Fibroblast of skin of scalp (primary cell): ENCODE data around the gene INPPL1.

Source experiments
- DNase-seq: peaks from one replicate; pipeline ENCODE4 v3.0.0-alpha.2; 2013

Gene INPPL1

DNA sequence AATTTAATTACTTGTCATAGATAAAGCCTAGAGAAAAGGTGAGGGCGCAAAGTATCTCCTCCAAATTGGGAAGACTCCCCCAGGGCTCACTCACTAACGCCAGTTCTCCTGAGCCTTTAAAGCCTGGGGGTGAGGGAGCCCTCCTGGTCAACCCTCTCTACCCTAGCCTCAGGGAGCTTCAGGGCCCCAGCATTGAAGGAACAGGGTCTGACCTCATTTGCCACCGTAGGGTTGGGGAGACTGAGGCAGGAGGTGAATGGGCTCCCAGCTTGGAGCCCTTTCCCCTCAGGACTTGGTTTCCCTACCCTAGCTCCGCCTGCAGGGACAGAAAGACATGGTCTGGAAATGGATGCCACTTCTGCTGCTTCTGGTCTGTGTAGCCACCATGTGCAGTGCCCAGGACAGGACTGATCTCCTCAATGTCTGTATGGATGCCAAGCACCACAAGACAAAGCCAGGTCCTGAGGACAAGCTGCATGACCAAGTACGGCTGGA, 6.3 kb upstream of the INPPL1 start:
- no peak for DNase-seq

DNA sequence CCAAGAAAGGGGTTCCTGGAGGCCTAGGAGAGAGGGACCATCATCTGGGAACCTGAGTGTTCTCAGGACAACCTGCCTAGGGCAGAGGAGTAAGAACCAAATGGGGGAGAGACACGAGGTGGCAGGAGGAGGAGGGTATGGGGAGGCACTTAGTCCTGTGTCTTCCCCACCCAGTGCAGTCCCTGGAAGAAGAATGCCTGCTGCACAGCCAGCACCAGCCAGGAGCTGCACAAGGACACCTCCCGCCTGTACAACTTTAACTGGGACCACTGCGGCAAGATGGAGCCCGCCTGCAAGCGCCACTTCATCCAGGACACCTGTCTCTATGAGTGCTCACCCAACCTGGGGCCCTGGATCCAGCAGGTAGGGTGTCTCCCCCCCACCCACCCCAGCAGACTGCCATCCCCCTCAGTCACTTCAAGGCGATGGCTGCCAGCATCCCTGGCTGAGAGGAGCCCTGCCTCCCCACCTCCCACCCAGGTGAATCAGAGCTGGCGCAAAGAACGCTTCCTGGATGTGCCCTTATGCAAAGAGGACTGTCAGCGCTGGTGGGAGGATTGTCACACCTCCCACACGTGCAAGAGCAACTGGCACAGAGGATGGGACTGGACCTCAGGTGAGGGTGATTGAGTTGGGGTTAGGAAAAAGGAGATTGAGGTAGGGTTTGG, 3.7 kb upstream of the INPPL1 start:
- no peak for DNase-seq

DNA sequence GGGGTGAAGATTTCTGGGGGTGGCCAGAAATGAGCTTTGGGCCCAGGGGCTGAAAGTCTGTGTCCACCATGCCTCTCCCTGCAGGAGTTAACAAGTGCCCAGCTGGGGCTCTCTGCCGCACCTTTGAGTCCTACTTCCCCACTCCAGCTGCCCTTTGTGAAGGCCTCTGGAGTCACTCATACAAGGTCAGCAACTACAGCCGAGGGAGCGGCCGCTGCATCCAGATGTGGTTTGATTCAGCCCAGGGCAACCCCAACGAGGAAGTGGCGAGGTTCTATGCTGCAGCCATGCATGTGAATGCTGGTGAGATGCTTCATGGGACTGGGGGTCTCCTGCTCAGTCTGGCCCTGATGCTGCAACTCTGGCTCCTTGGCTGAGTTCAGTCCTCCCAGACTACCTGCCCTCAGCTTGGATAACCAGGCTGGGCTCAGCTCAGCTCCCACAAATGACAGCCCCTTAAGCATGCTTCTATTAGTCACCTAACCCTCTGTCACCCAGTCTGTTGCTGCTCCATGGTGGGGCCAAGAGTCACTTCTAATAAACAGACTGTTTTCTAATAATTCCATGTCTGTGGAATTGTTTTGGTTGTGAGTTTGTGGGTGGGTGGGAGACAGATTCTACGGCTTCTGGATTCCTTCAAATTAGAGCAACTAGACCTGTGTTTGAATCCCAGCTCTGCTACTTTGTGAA, 3.0 kb upstream of the INPPL1 start:
- DNase-seq = no peak

DNA sequence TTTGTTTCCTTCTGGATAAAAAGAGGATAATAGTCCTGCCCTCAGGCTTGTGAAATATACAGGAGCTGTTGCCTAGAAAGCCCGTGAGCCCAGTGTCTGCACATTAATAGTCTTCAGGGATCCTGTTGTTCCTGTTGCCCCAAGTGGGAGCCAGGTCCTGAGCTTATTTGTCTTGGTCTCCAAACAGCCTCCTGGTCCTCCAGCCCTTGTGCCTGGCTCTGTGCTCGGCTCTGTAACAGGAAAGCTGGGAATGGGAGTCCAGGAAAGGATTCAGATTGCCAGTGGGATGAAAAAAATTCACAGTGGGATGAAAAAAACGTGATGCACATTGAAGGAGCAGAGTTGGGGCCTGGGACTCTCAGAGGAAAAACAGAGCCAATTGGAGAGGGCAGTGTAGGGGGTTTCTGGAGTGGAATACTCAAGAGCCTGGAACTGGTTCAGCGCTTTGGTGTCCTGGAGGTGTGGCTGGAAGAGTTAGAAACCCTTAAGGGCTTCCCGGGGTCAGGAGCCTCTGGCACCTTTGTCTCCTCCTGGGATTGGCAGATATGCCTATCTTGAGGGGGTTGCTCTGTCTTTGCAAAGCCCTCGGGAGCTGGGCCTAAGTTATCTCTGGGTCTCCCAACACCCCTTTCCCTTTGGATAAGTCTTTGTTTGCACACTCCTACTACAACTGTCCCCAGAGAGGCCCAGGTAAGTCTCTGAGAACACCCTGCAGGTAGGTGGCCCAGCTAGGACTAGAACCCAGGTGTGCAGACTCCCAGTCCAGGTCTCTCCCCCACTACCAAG, 2.3 kb upstream of the INPPL1 start:
- no peak for DNase-seq

DNA sequence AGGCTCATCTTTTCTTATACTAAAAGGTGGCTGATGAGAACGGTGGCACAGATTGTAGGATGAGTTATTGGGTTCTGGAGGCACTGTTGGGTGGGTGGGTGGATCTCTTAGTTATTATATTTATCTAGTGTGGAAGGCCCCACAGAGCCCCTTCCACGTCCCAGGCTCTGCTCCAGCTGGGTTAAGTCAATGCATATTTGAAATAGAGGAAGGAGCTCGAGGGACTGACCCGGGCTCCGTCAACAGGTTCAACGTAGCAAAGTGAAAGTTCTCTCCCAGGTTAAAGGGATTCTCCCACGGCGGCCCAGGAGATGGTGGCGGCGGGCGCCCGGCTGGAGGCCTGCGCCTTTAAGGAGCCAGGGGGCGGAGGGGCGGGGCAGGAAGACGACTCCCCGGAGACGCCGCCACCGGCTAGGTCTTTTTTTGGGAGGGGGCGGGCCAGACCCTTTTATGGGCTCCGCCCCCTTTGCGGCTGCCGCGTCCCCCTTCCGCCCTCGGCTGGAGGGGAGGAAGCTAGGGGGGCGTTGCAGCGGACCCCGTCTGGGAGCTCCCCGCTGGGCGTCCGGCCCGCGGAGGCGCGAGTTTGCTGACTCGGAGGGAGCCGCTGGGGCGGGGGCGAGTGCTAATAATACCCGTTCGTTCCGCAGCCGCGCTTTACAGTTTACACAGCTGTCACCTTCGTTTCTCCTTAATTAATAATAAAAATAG, 1.5 kb upstream of the INPPL1 start:
- DNase-seq = peak; percentile 95

DNA sequence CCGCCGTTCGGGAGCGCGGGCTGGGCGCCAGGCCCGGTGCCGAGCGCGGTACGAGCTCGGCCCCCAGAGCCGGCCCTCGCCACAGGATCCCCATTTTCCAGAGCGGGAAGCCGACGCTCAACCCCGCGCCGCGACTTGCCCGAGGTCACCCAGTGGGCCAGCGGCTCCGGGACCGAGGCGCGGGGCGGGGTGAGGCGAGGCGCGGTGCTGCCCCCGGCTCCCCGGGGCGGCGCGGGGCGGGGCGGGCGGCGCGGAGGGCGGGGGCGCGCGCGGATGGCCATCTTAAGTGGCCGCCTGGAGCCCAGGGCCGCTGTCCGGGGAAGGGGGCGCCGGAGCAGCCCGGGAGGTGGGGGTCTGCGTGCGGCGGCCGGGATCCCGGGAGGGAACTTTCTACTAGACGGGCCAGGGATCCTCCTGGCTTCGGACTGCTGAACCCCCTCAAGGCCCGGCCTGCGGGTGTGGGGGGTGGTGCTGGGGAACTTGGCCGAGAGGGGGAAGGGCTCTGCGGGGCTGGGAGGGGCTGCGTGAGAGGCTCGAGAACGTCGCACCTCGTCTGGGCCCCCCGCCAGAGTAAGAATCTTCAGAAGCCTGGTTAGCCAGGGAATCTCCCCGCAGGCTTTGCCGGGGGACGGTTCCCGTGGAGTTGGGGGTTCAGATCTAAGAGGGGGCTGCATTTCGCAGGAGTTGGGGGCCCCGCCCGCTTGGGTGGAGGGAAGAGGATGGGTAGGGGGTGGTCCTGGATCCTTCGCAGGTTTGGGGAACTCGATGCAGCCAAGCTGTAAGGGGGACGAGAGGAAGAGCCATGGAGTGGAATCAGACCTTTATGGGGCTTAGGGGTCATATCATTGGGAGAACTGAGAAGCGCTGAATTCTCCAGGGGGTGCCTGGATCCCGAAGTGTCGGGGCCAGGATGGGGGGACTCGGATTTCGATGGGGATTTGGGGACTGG, 678 bp upstream of the INPPL1 start:
- peak; percentile 74 for DNase-seq

DNA sequence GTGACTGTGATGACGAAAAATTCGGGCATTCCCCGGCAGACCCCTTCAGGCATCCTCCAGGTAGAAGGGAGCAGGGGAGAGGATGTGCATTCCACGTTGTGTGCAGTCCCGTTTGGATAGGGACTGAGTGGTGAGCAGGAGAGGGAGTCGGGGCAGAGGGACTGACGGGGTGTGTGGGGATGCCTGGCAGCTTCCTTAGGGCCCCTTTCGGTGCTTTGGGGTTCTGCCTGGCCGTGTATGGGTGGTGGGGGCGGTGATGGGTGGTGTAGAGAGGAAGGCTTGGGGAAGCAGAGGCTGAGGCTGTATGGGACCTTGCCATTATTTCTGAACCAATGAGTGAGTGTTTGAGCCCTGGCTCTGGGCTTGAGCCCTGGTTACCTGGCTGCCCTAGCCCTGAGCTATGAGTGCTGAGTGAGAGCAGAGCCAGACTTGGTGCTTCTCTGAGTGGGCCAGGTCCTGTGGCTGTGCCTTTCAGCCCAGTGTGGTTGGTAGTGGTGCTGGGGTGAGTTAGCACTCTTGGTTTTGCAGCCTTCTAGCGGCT, 914 bp downstream of the INPPL1 start:
- DNase-seq = no peak

DNA sequence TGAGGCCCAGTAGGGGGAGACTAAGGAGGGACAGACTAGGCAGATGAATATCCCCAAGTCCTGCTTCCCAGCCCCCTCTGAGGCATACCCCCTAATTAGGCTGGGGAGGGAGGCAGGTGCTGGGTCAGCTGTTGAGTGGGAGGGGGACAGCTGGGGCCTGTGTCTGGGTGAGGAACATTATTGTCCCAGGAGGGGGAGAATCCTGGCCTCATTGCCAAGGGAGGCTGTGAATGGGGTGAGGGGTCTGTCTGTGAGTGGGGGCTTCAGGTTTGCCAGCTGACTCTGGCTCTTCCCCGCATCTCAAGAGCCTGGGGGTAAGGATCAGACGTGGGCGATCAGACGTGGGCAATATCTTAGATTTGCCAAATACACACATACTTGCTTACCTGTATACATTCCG, 2.1 kb downstream of the INPPL1 start:
- no peak for DNase-seq

DNA sequence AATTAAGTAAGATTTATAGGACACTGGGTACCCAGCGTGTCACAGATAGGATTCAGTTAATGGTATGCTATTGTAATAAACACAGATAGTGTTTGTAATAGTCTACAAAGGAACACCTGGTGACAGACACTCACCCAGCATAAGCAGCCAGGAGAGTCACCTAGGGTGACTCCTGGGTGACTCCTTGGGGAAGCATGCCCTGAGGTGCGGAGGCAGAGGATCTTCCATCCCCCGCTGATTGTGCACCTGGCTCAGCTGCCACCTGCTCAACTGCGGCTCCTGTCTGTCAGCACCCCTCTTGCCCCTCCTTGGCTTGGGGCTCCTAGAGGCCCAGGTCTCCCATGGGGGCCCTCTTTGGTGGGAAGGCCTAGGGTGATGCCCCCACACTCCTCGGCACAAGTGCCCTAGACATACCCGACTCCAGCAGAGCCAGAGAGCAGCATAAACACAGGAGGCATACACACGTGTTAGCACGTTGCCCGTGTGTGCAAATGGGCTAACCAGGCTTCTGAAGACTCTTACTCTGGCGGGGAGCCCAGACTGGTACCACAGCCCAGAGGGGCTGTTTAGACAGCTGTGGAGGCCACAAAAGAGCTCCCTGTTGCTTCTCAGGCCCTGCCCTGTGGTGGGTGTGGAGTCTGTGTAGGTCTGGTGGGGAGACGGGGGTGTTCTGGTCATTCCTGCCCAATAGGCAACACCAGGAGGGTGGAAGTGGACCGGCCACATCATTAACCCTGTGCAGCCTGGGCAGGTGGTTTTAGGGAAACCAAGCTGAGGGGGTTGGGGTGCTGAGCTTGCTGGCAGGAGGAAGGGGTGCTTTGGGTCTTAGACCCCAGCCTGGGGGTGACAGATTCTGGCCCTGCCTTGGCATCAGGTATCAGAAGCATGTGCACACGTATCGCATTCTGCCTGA, 3.0 kb downstream of the INPPL1 start:
- DNase-seq = peak; percentile 54

DNA sequence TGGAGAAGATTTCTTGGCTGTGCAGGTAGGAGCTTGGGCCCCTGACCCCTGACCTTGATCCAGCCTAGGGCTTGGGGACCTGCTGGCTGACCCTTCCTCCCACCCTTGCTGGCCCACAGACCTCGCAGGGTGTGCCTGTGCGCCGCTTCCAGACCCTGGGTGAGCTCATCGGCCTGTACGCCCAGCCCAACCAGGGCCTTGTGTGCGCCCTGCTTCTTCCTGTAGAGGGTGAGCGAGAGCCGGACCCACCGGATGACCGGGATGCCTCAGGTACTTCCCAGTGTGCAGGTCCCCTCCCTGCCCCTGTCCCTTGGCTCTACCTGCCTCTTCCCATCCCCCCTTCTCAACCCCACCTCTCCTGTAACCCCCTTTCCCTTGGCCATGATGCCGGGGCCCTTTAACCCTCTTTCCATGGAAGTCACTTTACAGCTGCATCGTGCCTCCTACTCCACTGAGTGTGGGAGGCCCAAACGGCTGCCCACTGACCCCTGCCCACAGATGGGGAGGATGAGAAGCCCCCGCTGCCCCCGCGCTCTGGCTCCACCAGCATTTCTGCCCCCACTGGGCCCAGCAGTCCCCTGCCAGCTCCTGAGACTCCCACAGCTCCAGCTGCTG, 3.8 kb downstream of the INPPL1 start:
- DNase-seq = no peak

DNA sequence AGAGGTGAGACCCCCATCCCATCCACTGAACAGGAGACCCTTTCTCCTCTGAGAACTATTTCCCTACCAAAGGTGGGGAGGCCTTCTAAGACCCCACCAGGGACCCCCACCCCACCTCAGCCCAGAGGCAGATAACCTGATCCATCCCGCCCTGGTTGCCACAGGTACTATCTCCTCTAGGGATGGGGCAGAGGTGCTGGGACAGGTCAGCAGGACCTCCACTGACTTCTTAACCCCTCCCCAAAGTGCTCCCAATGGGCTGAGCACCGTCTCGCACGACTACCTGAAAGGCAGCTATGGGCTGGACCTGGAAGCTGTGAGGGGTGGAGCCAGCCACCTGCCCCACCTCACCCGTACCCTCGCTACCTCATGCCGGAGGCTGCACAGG, 4.3 kb downstream of the INPPL1 start:
- no peak for DNase-seq

DNA sequence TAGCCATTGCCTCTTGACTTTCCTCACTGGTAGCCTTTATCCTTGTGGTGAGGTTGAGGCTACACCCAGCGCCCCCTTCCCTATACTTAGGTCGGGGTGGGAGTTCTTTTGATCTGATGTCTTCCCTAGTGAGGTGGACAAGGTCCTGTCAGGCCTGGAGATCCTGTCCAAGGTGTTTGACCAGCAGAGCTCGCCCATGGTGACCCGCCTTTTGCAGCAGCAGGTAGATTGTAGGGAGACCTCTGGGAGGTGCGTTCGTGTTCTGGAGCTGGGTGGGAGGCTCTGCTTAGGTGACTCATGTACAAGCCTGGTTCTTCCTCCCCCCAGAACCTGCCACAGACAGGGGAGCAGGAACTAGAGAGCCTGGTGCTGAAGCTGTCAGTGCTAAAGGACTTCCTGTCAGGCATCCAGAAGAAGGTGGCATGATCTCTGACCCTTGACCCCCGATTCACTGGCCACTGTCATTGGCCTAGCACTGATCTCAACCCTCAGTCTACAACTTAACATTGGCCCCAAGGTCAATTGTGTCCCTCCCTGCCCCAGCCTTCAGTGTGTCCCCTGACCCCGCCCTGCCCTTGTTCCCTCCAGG, 4.9 kb downstream of the INPPL1 start:
- DNase-seq = no peak

DNA sequence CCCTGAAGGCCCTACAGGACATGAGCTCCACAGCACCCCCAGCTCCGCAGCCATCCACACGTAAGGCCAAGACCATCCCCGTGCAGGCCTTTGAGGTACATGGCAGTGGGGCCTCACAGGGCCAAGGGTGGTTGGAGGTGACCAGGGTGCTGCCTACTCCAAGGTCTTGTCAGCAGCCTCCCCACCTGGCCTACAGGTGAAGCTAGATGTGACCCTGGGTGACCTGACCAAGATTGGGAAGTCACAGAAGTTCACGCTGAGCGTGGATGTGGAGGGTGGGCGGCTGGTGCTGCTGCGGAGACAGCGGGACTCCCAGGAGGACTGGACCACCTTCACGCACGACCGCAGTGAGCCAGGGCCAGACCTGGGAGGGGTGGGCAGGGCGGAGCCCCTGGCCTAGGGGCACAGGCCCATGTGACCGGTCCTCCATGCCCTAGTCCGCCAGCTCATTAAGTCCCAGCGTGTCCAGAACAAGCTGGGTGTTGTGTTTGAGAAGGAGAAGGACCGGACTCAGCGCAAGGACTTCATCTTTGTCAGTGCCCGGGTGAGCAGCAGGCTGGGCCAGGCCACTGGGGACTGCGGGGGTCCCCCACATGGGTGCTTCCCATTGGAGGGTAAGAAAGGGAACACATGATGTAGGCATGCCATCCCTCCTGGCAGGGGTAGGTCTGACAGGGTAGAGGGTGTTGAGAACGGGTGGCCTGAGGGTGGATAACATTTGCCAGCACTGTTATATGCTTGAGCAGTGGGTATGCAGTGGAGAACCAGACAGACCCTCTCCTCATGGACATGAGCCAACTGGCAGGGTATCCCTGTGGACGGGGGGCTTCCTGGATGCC, 5.6 kb downstream of the INPPL1 start:
- DNase-seq = no peak

DNA sequence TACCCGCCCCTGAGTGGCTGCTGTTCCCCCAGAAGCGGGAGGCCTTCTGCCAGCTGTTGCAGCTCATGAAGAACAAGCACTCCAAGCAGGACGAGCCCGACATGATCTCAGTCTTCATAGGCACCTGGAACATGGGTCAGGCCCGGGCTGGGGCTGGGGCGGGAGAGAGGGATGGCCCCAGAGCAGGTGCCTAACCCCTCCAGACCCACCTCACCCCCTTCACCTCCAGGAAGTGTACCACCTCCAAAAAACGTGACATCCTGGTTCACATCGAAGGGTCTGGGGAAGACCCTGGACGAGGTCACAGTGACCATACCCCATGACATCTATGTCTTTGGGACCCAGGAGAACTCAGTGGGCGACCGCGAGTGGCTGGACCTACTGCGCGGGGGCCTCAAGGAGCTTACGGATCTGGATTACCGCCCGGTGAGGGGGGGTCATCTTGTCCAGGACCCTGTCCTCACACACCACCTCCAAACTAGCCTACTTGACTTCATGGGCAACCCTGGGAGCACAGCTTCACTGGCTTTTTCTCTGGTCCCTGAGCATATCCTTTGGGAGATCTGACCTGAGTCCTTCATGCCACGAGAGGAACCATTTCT, 6.3 kb downstream of the INPPL1 start:
- DNase-seq = no peak

DNA sequence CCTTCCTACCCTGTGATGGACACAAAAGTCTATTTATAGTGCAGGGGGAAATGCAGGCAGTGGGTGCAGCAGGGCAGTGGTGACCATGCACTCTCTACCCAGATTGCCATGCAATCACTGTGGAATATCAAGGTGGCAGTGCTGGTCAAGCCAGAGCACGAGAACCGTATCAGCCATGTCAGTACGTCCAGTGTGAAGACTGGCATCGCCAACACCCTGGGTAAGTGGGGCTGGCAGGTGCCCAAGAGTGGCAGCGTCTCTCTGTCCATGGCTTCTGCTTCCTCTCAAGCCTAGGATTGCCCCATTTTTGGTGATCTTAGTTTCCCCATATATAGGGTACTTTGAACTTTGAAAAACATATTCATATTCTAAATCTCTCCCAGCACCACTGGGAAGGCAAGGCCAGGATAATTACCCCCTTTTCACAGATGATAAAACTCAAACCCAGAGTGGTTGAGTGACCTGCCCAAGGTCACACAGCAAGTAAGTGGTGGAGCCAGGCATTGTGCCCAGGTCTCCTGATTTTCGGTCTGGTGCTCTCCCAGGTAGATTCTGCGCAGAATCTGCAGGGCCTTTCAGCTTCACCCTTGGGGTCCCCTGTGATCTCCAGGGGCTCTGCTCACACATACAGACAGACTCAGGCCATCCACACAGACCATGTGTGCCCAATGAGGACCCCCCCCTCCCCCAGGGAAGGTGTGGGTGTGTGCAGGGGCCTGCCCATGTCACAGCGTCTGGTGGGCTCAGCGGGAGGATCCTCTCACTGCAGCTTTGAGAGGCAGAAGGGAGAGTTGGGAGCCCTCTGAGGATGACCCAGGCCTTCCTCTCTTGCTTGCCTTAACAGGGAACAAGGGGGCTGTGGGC, 7.1 kb downstream of the INPPL1 start:
- DNase-seq = no peak

DNA sequence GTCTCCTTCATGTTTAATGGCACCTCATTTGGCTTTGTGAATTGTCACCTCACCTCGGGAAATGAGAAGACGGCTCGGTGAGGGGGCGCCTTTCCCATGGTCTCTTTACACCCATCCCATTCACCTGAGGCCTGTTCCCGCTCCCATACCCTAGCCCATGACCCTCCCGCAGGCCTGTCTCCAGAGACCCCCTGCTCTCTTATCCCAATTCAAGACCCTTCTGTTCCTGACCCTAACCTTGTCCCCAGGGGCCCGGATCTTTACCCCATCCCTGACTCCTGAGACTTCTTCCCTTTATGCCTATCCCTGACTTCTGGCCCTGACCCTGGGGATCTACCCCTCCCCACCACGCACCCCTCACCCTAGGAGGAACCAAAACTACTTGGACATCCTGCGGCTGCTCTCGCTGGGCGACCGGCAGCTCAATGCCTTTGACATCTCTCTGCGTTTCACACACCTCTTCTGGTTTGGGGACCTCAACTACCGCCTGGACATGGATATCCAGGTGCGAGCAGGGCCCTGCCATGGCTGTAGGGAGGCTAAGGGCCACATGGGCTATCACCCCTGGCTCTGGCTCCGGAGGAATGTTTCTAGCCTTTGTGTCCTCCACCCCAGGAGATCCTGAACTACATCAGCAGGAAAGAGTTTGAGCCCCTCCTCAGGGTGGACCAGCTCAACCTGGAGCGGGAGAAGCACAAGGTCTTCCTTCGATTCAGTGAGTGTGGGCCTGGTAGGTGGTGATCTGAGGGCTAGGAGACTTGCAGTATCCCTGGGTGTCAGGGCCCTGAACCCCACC, 7.9 kb downstream of the INPPL1 start:
- DNase-seq = no peak
